PC-3 (cell line): ENCODE measurements around the gene VPREB3.

ENCODE experiments used
- CTCF ChIP-seq: fragments of 300-600 bp; sonication (generic); conservative IDR thresholded peaks from 2 replicates; pipeline ENCODE4 v1.5.1; 2017; ENCODE audit warnings: antibody characterized with exemption, low read depth, mild to moderate bottlenecking, low read length
- EZH2 ChIP-seq: fragments of 300-600 bp; sonication (generic); IDR thresholded peaks from one replicate; pipeline ENCODE4 v1.6.1; 2017; ENCODE audit warnings: antibody characterized with exemption, mild to moderate bottlenecking, low read length; ENCODE audit not compliant: unreplicated experiment
- EZH2phosphoT487 ChIP-seq: fragments of 300-600 bp; sonication (generic); IDR thresholded peaks from 2 replicates; pipeline ENCODE4 v1.6.1; 2018; ENCODE audit warnings: mild to moderate bottlenecking, antibody characterized with exemption, low read length, borderline replicate concordance

- TF ChIP-seq CTCF (no peak), EZH2 (no peak), EZH2phosphoT487 (no peak)
Observed at GRCh38 chr22:23744485-23744884, 9.7 kb downstream of the VPREB3 start.
